ENCODE results near the gene HSPB9.
A peak's percentile ranks its signal among the peaks of the same experiment; 100 is the strongest.

Gene HSPB9

GRCh38 chr17:42117397-42118125 lies 5.0 kb upstream of the HSPB9 start:
- DNase-seq (ENCODE audit: low read depth in 1 of 2, low spot score in 1 of 2): no peak
- no peak overlapping the region for H3K27ac ChIP-seq (replicated peaks)
- TF ChIP-seq SPI1 (IDR thresholded peaks at IDR 0.05; ENCODE audit: borderline replicate concordance, low read depth) (no peak), POLR2AphosphoS5 (IDR thresholded peaks at IDR 0.05; ENCODE audit: low read depth) (no peak), REST (IDR thresholded peaks at IDR 0.05; ENCODE audit: insufficient replicate concordance, low read depth) (no peak), GABPA (IDR thresholded peaks at IDR 0.05; ENCODE audit: low read depth) (no peak), CTCF (IDR thresholded peaks at IDR 0.05; ENCODE audit: insufficient read depth, low read length) (no peak)
- H3K27me3 ChIP-seq (ENCODE audit: insufficient read depth, poor library complexity, severe bottlenecking): no peaks in the 10 kb centered on the region
- no peak overlapping the region for H3K4me3 ChIP-seq (replicated peaks; ENCODE audit: insufficient read depth, low read length)

GRCh38 chr17:42118126-42118510 lies 4.5 kb upstream of the HSPB9 start:
- H3K4me3 ChIP-seq (replicated peaks; ENCODE audit: insufficient read depth, low read length): no peak overlapping the region
- TF ChIP-seq GABPA (IDR thresholded peaks at IDR 0.05; ENCODE audit: low read depth) (no peak), POLR2AphosphoS5 (IDR thresholded peaks at IDR 0.05; ENCODE audit: low read depth) (no peak), CTCF (IDR thresholded peaks at IDR 0.05; ENCODE audit: insufficient read depth, low read length) (no peak), SPI1 (IDR thresholded peaks at IDR 0.05; ENCODE audit: borderline replicate concordance, low read depth) (no peak), REST (IDR thresholded peaks at IDR 0.05; ENCODE audit: insufficient replicate concordance, low read depth) (no peak)
- no peak for DNase-seq (ENCODE audit: low read depth in 1 of 2, low spot score in 1 of 2)
- H3K27me3 ChIP-seq (ENCODE audit: insufficient read depth, poor library complexity, severe bottlenecking): no peaks in the 10 kb centered on the region
- no peak overlapping the region for H3K27ac ChIP-seq (replicated peaks)

- Histone ChIP-seq H3K4me3 (replicated peaks; ENCODE audit: insufficient read depth, low read length) (no peak overlapping the region), H3K27me3 (ENCODE audit: insufficient read depth, poor library complexity, severe bottlenecking) (no peaks in the 10 kb centered on the region), H3K27ac (replicated peaks) (no peak overlapping the region)
- peak in 1 of 2 experiments; percentile 50 for DNase-seq (ENCODE audit: low read depth in 1 of 2, low spot score in 1 of 2)
- TF ChIP-seq CTCF (IDR thresholded peaks at IDR 0.05; ENCODE audit: insufficient read depth, low read length) (peak; percentile 37), GABPA (IDR thresholded peaks at IDR 0.05; ENCODE audit: low read depth) (no peak)
Measured at GRCh38 chr17:42118545-42118944, 4.1 kb upstream of the HSPB9 start.

GRCh38 chr17:42119301-42119700 lies 3.3 kb upstream of the HSPB9 start:
- Histone ChIP-seq H3K27ac (replicated peaks) (no peak overlapping the region), H3K27me3 (ENCODE audit: insufficient read depth, poor library complexity, severe bottlenecking) (no peaks in the 10 kb centered on the region), H3K4me3 (replicated peaks; ENCODE audit: insufficient read depth, low read length) (no peak overlapping the region)
- no peak for DNase-seq (ENCODE audit: low read depth in 1 of 2, low spot score in 1 of 2)
- TF ChIP-seq POLR2AphosphoS5 (IDR thresholded peaks at IDR 0.05; ENCODE audit: low read depth): no peak
- TF ChIP-seq CTCF (IDR thresholded peaks at IDR 0.05; ENCODE audit: insufficient read depth, low read length): no peak
- no peak for TF ChIP-seq GABPA (IDR thresholded peaks at IDR 0.05; ENCODE audit: low read depth)
- TF ChIP-seq SPI1 (IDR thresholded peaks at IDR 0.05; ENCODE audit: borderline replicate concordance, low read depth): no peak
- TF ChIP-seq REST (IDR thresholded peaks at IDR 0.05; ENCODE audit: insufficient replicate concordance, low read depth): no peak
